Lower lobe of right lung (tissue), 2 donors: ENCODE results near the gene FLCN. TPM values are rescaled to one million over a fixed set of nuclear protein-coding genes. Genes with fewer than 3 reads are reported as not detected.

ENCODE experiments used
- ATAC-seq, 2 donors: fragments of 200-7000 bp; cut with Tn5 transposase; one replicate each; pipeline ENCODE4 v1.9.1; 2020 to 2022; ENCODE audit warnings: mild to moderate bottlenecking in 2 of 2, moderate library complexity in 2 of 2
- DNase-seq: peaks from one replicate; pipeline ENCODE4 v3.0.0-alpha.2; 2020
- H3K27ac ChIP-seq: fragments of 200-600 bp; one replicate; pipeline ENCODE4 v1.8.0; 2022
- H3K27me3 ChIP-seq: fragments of 200-600 bp; one replicate; pipeline ENCODE4 v1.8.0; 2022; ENCODE audit warnings: low read depth
- H3K36me3 ChIP-seq: fragments of 200-600 bp; one replicate; pipeline ENCODE4 v1.8.0; 2022; ENCODE audit warnings: mild to moderate bottlenecking
- H3K4me1 ChIP-seq: fragments of 200-600 bp; one replicate; pipeline ENCODE4 v1.8.0; 2022
- H3K4me3 ChIP-seq: fragments of 200-600 bp; one replicate; pipeline ENCODE4 v1.8.0; 2022; ENCODE audit warnings: mild to moderate bottlenecking
- H3K9me3 ChIP-seq: fragments of 200-600 bp; one replicate; pipeline ENCODE4 v1.8.0; 2022
- CTCF ChIP-seq: fragments of 200-600 bp; IDR thresholded peaks from one replicate; pipeline ENCODE4 v1.8.0; 2022; ENCODE audit warnings: antibody characterized with exemption, mild to moderate bottlenecking
- intact Hi-C: fragments of 100-400 bp; cut with DNase I; formaldehyde crosslinking; loops from one replicate; pipeline ENCODE4 v1.11.0; 2022
- total RNA-seq: library from RNA; stranded (reverse); fragmentation: NEBNext Ultra II Directional; extraction: Animal tissue kit (Norgen Biotek cat#: 25700); gene quantifications from one replicate; pipeline ENCODE4 v1.2.1, GENCODE V29; 2021
- donor health status: DM: no; HTN: yes; CAD: no; lungs with severe emphysema.

FLCN gene
- total RNA-seq, 1 donor from 2014 or later: 92.6 TPM

GRCh38 chr17:17215575-17215974 lies 21.4 kb downstream of the FLCN start:
- Histone ChIP-seq H3K4me3 (no peak overlapping the region), H3K9me3 (no peaks in the 10 kb centered on the region), H3K27ac (no peak overlapping the region), H3K4me1 (no peaks in the 10 kb centered on the region), H3K27me3 (no peaks in the 10 kb centered on the region), H3K36me3 (peaks cover 99% of the 10 kb centered on the region)
- ATAC-seq (no peak), DNase-seq (no peak)
- TF ChIP-seq CTCF: no peak
- intact Hi-C loops: no loop called here

- Histone ChIP-seq H3K27me3 (no peaks in the 10 kb centered on the region), H3K9me3 (no peaks in the 10 kb centered on the region), H3K36me3 (peaks cover 94% of the 10 kb centered on the region), H3K4me1 (no peaks in the 10 kb centered on the region), H3K4me3 (no peak overlapping the region), H3K27ac (no peak overlapping the region)
- ATAC-seq (no peak), DNase-seq (no peak)
- intact Hi-C loops: no loop called here
- TF ChIP-seq CTCF: no peak
Observed at GRCh38 chr17:17214646-17215436, 22.1 kb downstream of the FLCN start.

DNA sequence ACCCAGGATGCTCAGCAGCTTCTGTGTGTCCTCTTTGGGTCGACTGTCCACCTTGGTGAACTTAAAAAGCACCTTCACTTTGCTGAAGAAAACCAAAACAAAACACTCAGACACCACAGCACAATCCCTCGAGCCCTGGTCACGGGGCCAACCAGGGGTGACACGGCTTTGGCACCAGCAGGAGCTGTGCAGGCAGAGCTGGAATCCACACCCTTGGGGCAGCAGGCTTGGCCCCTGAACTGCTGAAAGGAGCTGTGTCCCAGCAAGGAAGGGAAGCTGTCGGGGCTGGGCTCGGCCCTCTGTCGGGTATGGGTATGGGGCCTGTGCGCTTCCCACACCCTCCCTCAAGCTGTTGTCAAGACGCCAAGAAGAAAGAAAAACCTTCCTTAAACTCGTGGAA lies 23.2 kb downstream of the FLCN start:
- Histone ChIP-seq H3K27me3 (no peaks in the 10 kb centered on the region), H3K9me3 (no peaks in the 10 kb centered on the region), H3K4me1 (no peaks in the 10 kb centered on the region), H3K4me3 (no peak overlapping the region), H3K27ac (no peak overlapping the region), H3K36me3 (peaks cover 84% of the 10 kb centered on the region)
- ATAC-seq (no peak), DNase-seq (no peak)
- intact Hi-C loops: no loop called here
- TF ChIP-seq CTCF: no peak

DNA sequence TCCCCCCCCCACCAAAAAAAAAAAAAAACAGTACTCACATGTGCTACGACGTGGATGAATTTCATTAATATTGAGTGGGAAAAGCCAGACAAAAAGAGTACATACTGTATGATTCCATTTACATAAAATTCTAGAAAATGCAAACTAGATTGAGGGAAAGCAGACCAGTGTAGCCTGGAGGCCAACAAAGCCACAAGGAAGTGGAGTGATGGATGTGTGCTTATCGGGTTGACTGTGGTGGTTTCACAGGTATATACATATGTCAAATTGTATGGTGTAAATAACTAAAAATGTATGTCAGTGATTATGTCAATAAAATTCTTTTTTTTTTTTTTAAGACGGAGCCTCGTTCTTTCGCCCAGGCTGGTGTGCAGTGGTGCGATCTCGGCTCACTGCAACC lies 29.0 kb downstream of the FLCN start:
- intact Hi-C loops: no loop called here
- no peak for ATAC-seq
- H3K27ac ChIP-seq: no peak overlapping the region

DNA sequence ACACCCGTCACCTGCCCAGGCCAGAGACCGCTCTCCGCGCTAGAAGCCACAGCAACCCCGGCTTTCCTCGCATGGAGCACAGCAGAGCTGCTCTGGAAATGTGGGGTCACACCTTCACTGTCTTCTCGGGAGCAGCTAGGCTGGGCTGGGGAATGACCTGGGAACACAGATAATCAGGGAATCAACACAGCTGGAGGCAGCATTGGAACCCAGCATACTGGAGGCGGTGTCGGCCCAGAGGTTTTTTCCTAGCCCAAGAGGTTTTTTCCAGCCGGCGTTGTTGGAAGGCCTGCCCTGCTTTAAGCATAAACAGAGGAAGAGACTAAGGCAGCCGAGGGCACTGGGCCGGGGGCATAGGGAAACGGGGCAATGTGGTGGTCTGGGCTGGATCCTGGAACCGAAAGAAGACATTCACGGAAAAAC lies 30.0 kb downstream of the FLCN start:
- Histone ChIP-seq H3K27me3 (no peaks in the 10 kb centered on the region), H3K4me1 (peaks cover 23% of the 10 kb centered on the region), H3K9me3 (no peaks in the 10 kb centered on the region), H3K36me3 (peaks cover 24% of the 10 kb centered on the region), H3K27ac (peak overlapping the region; percentile 77), H3K4me3 (no peak overlapping the region)
- no peak for TF ChIP-seq CTCF
- ATAC-seq: no peak
- intact Hi-C loops: no loop called here
- no peak for DNase-seq

More for the DNA sequence above, 29.0 kb downstream of the FLCN start:
- Histone ChIP-seq H3K36me3 (peaks cover 26% of the 10 kb centered on the region), H3K9me3 (no peaks in the 10 kb centered on the region), H3K27me3 (no peaks in the 10 kb centered on the region), H3K4me1 (peaks cover 23% of the 10 kb centered on the region), H3K4me3 (no peak overlapping the region)
- no peak for TF ChIP-seq CTCF
- no peak for DNase-seq
